Activated gamma-delta T cell treated with anti-CD3 and anti-CD28 coated beads, Interleukin-2, amount 50 U/mL, for 16 hours (primary cell): ENCODE results near the gene BFAR.
"Not testable (repeated sequence)": the region's sequence is repeated elsewhere in the genome, so short reads cannot be mapped to it uniquely, and the experiment has no call there.

Experiments used
- DNase-seq: peaks from one replicate; pipeline ENCODE4 v3.0.0-alpha.2; 2020; ENCODE audit warnings: low read depth

BFAR gene, protein sequence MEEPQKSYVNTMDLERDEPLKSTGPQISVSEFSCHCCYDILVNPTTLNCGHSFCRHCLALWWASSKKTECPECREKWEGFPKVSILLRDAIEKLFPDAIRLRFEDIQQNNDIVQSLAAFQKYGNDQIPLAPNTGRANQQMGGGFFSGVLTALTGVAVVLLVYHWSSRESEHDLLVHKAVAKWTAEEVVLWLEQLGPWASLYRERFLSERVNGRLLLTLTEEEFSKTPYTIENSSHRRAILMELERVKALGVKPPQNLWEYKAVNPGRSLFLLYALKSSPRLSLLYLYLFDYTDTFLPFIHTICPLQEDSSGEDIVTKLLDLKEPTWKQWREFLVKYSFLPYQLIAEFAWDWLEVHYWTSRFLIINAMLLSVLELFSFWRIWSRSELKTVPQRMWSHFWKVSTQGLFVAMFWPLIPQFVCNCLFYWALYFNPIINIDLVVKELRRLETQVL

DNA sequence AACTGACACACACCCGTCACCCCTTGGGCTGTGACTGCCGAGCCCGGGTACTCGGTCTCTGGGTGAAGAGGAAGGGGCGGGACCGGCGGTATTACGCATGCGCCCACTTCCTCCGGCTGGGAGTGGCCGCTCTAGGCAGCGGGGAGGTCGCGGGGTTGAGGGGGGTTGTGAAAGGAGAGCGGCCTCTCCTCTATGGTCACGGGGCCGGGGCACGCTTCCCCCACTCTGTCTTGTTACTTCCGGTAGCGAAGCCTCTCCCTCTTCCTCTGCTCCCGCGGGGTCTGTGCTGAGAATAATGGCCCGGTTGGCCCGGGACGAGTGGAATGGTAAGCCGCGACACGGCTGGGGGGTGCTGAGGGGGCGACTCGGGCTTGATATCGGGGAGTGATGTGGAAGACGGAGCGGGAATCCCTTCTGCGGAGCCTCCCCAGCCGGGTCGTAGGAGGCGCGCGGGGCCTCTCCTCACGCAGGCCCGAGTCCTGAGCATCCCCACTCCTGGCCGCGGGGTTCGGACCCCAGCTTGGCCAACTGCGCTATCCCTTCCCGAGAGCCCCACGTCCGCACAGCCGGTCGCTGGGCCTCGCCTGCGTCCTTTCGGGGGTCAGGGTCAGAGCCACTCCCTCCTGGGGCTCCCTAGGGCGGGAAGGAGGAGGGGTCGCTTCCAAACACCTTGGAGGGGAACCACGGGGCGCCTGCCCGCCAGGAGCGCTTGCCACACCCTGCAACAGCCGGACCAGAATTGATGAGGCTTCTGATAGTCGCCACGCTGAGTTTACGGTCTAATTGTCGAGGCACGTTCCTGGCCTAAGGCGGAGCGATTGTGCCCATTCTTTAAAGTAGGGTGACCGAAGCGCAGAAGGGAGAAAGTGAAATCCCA is at the start of gene BFAR:
BFAR (plus strand) TSS at position 259 of the 877 bp plus-strand sequence. CDS start 11,396 bp downstream, outside the sequence.
- DNase-seq: peak; percentile 100

DNA sequence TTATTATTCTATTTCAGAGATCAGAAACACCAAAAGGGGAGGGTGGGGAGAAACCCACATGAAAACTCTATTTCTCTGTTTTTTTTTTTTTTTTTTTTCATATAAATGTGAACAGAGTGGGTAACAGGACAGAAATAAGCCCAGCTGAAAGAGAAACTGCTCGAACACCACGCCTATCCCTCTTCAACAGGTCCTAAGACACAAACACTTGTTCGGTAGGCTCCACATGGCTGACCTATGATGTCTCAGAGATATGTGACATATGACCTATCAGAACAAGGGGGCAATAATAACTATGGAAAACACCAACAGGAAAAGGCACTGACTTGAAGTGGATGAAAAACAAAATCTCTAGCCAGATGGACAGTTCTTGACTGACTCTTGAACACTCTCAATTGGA is 47.5 kb upstream of the BFAR start:
- DNase-seq: no peak

DNA sequence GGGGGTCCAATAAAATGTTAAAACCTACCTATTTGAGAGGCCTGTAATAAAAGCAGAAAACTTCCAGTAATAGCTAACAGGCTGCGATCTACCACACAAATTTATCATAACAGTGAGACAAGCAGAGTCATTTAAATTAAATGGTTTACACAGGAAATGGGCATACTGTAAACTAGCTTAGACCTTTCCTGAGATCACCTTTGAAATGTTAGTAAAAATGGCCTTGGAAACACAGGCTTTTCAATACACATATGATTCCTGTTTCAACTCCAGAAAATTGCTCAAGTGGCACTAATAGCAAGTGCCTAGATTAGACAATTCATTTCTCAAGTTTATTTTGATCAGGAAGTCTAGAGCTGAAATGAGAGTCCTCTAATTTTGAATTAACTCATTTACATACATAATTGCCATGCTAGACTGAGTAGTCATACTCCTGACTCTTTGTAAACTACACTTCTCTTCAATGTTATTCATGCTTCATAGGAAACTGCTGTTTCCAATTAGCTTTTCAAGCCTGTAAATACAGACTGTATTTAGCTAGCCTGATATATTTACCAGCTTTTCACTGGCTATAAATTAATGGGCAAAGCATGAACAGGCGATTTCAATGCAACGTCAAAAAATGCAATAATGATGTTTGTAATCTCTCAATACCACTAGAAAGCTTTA is 46.0 kb upstream of the BFAR start:
- no peak for DNase-seq

DNA sequence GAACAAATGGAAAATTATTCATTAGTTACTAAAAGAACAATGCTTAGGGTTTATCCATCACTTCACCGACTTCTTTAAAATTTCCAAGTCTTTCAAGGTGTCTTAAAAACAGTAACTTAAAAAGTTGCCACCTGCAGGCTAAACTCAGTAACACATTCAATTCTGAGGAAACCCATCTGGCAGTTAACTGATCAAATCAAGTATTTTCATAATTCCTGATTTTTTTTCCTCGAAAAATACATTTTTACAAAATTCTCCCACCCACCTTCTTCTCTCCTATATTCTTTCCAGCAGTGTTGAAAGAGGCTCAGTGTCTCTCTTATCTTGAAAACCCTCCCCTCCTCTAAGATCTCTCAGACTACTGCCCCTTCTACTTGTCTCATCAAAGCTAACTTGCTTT is 32.6 kb upstream of the BFAR start:
- DNase-seq: no peak

DNA sequence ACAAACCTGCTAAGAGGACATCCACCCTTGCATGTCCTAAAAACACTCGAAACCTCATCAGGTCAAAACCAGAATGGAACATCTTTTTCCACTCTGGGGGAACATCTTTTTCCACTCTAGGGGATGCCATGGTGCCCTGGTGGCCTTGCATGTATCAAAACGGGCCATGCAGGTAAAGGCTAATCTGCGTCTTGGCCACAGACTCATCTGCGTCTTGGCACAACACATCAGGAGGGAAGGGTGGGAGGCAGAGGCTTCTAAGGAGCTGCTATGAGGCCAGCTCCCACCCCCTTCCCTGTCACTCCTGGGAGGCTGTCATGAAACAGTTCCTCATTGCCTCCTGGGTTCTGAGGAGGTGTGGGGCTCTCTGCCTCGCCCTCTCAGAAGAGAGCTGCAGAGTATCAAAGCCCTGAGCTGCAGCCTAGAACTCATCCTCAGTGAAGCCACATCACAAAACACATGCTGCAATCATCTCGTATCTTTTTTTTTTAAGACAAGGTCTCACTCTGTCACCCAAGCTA is 30.2 kb upstream of the BFAR start:
- no peak for DNase-seq

DNA sequence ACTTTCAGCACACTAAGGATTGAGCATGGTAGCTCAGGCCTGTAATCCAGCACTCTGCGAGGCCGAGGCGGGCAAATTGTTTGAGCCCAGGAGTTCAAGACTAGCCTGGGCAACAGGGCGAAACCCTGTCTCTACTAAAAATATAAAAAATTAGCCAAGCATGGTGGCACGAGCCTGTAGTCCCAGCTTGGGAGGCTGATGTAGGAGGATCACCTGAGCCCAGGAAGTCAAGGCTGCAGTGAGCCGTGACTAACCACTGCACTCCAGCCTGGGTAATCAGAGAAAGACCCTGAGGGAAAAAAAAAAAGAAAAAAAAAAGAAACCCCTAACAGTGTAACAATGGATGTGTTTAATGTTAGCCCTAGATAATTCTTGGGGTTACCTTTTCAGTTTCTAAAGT is 26.6 kb upstream of the BFAR start:
- no peak for DNase-seq

DNA sequence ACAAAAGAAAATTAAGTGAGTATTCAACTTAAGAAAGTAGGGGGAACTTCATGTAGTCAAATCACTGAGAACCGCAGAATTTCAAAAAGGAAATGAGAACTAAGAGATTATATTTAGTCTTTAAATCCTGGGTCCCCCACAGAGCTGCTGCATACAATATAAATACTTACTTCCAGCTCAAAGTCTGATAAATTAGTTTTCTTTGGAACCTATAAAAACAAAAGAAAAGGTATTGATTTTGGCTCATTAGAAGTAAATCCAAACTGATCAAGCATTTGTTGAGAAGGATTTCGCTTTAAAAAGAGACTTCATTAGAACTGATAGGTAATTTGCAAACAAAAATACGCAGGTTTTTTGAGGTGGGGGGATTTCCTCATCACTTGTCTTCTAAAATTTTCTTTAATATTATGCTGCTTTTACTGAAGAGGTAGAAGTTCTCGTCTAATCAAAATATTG is 24.6 kb upstream of the BFAR start:
- no peak for DNase-seq

DNA sequence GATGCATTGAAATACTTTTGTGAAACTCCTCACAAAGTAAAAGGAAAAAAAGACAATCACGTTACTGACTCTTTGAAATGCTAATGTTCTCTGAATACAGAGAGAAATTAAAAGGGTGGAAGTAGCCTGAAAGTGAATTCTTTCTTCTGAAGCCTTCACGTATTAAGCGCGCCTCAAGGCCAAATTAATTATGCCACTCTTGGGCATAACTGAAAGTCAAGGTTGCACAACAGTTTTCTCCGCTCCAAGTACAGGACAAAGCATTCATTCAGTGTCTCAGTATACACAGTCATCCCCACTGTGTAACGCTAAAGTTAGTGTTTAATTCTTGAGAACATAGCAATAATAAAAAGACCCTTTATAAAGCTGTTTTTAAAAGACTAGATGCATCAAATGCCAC is 24.1 kb upstream of the BFAR start:
- DNase-seq: no peak

DNA sequence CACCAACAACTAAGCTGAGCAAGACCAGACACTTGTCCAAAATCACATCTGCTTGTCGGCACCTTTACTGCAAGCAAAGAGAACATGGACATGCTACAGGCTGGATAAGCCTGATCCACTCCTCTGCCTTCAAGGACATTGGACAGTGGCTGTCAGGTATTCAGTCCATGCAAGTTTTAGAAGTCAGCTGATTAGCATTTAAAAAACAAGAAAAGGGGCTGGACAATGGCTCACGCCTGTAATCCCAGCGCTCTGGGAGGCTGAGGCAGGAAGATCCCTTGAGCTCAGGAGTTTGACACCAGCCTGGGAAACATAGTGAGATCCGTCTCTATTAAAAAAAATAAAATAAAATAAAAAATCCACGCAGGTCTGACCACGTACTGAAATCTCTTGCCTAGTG is 23.0 kb upstream of the BFAR start:
- DNase-seq: no peak

DNA sequence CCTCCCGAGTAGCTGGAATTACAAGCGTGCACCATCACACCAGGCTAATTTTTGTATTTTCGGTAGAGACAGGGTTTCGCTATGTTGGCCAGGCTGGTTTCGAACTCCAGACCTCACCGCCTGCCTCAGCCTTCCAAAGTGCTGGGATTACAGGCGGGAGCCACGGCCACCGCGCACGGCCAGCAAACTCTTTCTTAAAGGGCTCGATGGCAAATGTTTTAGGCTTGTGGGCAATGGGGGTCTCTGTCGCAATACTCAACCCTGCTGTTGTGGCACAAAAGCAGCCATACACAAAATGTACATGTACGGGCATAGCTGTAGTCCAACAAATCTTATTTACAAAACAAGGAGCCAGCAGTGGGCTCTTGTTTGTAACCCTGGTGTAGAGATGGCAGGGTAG is 21.1 kb upstream of the BFAR start:
- DNase-seq: no peak

DNA sequence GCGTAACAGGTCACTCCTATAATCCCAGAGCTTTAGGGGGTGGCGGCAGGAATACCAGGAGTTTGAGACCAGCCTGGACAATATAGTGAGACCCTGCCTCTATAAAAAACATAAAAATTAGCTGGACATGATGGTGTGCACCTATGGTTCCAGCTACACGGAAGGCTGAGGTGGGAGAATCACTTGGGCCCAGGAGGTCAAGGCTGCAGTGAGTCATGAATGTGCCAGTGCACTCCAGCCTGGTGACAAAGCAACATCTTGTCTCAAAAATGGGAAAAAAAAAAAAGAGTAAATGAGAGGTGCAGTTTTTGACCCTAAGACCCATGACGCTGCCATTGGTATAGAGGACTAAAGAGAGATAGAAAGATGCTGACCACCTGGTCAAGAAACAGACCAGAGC is 18.8 kb upstream of the BFAR start:
- no peak for DNase-seq

DNA sequence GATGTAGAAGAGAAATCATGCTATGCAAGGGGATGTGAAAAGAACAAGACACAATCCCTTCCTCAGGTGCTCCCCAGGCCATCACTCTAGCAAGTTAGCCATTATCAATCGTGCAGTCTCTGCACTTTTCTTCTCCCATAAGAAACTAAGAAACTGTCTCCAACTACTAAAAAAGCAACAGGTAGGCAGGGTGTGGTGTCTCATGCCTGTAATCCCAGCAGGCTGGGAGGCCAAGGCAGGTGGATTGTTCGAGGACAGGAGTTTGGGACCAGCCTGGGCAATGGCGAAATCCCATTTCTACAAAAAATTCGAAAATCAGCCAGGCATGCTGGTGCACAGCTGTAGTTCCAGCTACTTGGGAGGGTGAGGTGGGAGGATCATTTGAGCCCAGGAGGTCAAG is 16.5 kb upstream of the BFAR start:
- DNase-seq: no peak

DNA sequence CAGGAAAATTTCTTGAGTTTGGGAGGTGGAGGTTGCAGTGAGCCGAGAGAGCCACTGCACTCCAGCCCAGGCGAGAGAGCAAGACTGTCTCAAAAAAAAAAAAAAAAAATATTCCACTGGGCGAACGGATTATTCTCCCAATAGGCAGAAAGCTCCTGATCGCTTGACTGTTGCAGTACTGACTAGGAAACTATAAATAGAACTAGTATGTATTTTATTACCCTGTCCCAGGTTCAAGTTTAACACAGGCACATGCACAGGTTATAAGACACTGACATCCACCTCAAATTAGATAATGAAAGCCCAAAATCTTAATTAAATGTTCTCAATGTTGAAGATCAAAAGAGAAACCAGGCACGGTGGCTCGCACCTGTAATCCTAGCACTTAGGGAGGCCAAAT is 14.2 kb upstream of the BFAR start:
- no peak for DNase-seq

DNA sequence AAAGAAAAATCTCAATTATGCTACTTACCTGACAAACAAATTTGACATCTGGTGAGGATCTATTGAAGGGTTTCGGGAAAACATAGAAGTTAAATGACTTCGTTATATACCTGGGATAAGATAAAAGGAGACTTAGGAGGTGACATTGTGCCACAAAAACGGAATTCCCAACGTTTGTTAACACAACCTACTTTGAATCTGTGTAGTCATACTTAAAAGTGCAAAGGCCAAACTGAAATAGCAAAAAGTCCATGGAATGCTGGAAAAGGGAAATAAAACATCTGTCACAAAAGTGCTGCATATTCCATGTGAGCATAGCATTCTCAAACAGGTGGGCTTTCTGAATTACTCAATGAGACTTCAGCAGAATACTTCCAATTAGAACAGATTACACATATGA is 5.7 kb upstream of the BFAR start:
- no peak for DNase-seq

DNA sequence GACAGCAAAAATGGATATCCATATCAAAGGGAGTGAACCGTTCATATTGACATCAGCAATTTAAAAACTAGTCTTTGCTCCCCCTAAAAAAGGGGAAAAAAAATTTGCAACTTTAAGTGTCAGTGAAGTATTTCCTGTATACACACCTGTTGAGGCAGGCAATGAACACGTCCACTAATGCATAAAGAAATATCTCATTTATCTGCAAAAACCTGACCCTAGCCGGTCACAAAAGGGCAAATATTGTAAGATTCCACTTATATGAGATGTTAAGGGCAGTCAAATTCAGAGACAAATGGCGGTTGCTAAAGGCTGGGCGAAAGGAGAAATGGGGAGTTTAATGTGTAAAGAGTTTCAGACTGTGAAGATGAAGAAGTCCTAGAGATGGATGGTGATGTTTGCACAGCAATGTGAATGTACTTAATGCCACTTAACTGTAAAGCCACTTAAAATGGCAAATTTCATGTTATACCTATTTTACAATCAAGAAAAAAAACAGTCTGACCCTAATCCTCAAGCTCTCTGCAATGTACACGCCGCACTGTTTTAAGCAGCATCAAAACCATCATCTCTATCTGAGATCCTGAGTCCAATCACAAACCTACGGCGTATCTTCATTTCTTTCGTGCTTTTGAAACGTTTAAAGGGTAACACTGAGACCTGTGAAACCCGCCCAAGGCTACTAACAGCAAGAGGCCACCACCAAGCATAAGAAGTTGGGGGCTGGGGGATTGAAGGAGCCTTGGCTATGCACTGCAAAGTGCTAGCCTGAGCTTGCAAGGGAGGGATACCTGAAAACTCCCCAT is 3.7 kb upstream of the BFAR start:
- DNase-seq: no peak

DNA sequence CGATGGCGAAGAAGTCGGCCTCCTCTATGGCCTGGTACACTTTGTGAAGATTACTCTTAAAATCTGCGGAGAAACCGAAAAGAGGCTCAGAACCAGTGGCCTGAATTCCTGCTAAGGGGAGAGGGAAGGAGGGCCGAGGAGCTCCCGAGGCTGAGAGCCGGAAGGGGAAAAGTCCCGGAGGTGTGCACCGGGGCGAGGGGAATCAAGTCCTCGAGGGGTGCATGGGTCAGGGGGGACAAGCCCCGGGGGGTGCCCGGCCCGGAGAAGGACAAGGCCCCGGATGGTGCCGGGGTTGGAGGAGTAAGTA is 3.2 kb upstream of the BFAR start:
- peak; percentile 9 for DNase-seq

DNA sequence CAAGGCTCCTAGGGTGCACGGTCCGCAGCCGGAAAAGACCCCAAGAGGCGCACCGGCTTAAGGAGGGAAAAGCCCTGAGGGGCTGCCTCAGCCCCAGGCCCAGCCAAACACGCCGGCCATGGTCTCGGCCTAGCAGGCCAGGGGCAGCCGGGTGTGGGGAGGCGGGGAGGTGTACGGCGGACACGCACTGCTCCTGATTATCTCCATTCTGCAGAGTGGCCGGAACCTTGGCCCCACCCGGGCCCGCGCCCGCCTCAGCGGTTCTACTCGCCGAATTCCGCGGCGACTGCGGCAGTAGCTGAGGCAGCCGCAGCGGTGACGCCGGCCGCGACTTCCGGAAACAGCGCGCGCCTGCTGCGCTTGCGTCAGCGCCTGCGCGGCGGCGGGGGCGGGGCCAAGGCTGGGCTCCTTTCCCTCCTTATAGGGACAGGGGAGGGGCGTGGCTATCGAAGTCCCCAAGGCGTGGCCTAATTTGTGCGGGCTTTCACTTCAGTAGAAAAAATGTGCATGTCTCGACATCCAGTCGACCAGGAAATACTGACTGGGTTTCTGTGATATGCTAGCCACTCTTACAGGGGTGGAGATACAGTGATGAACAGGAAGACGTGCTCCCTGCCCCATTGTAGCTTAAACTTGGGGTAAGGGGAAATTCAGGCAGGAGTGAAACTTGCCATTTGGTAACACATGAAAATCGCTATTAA is 2.7 kb upstream of the BFAR start, which contains the start of gene PARN:
PARN (minus strand) TSS at position 342 of the 701 bp plus-strand sequence; CDS start at position 207, 135 bp downstream.
- DNase-seq: peak; percentile 96

DNA sequence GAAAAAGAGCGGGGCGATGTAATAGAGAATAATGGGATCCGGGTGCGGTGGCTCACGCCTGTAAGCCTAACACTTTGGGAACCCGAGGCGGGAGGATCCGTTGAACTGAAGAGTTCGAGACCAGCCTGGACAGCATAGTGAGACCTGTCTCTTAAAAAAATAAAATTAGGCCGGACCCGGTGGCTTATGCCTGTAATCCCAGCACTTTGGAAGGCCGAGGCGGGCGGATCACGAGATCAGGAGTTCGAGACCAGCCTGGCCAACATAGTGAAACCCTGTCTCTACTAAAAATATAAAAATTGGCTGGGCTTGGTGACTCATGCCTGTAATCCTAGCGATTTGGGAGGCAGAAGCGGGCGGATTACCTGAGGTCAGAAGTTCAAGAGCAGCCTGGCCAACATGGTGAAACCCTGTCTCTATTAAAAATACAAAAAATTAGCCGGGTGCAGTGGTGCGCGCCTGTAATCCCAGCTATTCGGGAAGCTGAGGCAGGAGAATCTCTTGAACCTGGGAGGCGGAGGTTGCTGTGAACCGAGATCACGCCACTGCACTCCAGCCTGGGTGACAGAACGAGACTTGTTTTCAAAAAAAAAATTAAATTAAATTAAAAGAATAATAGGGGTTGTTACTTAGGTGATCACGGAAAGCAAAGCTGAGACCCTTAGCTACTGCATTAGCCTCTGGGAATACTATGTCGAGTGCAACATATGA is 2.0 kb upstream of the BFAR start:
- DNase-seq: not testable (repeated sequence)

DNA sequence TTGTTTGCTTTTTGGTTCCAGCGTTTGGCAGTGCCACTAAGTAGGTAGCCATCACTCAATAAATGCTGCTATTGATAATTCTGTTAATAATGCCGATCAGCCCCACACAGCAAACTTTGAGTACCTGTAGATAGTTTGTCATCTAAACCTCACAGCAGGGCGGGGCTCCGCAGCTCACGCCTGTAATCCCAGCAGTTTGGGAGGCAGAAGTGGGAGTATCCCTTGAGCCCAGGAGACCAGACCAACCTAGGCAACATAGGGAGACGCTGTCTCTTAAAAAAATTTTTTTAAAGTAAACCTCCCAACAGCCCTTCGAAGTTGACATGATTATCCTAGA is 1.6 kb downstream of the BFAR start:
- DNase-seq: no peak
